GM12891 (cell line): Measurements from ENCODE around the gene PRKCD.
A peak's percentile ranks its signal among the peaks of the same experiment; 100 is the strongest.

ENCODE experiments used
- DNase-seq: peaks from one replicate; pipeline ENCODE4 v3.0.0; 2011; ENCODE audit warnings: low spot score; ENCODE audit not compliant: insufficient read length
- FAIRE-seq: peaks from 2 replicates; lab custom pipeline; 2011; peaks lifted over from hg19 to GRCh38; lab: Jason Lieb, UNC
- PAX5 ChIP-seq: IDR thresholded peaks from 2 replicates; pipeline ENCODE4 v1.6.1; 2011; ENCODE audit warnings: low read length, moderate library complexity, mild to moderate bottlenecking; ENCODE audit not compliant: insufficient read depth, severe bottlenecking
- POLR2A ChIP-seq: IDR thresholded peaks from 2 replicates; pipeline ENCODE4 v1.6.1; 2011; ENCODE audit warnings: low read depth, low read length, control low read depth
- POLR2AphosphoS5 ChIP-seq: IDR thresholded peaks from 2 replicates; pipeline ENCODE4 v1.6.1; 2011; ENCODE audit warnings: low read depth, low read length, control low read depth
- POU2F2 ChIP-seq: IDR thresholded peaks from 2 replicates; pipeline ENCODE4 v1.6.1; 2011; ENCODE audit warnings: low read depth, mild to moderate bottlenecking, control low read depth, low read length, moderate library complexity
- SPI1 ChIP-seq: IDR thresholded peaks from 2 replicates; pipeline ENCODE4 v1.6.1; 2011; ENCODE audit warnings: low read depth, low read length, control low read depth
- TAF1 ChIP-seq: IDR thresholded peaks from 2 replicates; pipeline ENCODE4 v1.6.1; 2011; ENCODE audit warnings: low read depth, low read length, control low read depth

PRKCD gene

GRCh38 chr3:53154881-53155285 lies 6.1 kb upstream of the PRKCD start:
- TF ChIP-seq POLR2A (no peak), SPI1 (no peak), TAF1 (no peak), POU2F2 (no peak)
- DNase-seq (no peak), FAIRE-seq (no peak)

- FAIRE-seq (no peak), DNase-seq (no peak)
- TF ChIP-seq PAX5 (no peak), POU2F2 (no peak), POLR2A (no peak), POLR2AphosphoS5 (no peak), TAF1 (no peak), SPI1 (no peak)
Observed at GRCh38 chr3:53155760-53156159, 5.2 kb upstream of the PRKCD start.

- no peak for FAIRE-seq
- no peak for TF ChIP-seq POLR2AphosphoS5
- no peak for TF ChIP-seq POU2F2
- no peak for TF ChIP-seq SPI1
- no peak for TF ChIP-seq POLR2A
- no peak for TF ChIP-seq PAX5
- no peak for TF ChIP-seq TAF1
- DNase-seq, result no peak
Observed at GRCh38 chr3:53156368-53156834, 4.6 kb upstream of the PRKCD start.

- TF ChIP-seq PAX5 (no peak), POU2F2 (no peak), POLR2A (no peak)
- DNase-seq (no peak), FAIRE-seq (no peak)
Observed at GRCh38 chr3:53157974-53158580, 2.9 kb upstream of the PRKCD start.

GRCh38 chr3:53158765-53159155 lies 2.2 kb upstream of the PRKCD start:
- TF ChIP-seq SPI1, result peak; percentile 96
- no peak for TF ChIP-seq POLR2AphosphoS5
- DNase-seq (no peak), FAIRE-seq (peak; percentile 86)

- DNase-seq, result no peak
- FAIRE-seq, result no peak
- no peak for TF ChIP-seq TAF1
- no peak for TF ChIP-seq POLR2AphosphoS5
- no peak for TF ChIP-seq POLR2A
- TF ChIP-seq SPI1, result no peak
- TF ChIP-seq POU2F2, result no peak
- no peak for TF ChIP-seq PAX5
Observed at GRCh38 chr3:53159156-53160060, 1.6 kb upstream of the PRKCD start.

- no peak for TF ChIP-seq POLR2A
- no peak for TF ChIP-seq TAF1
- no peak for TF ChIP-seq POU2F2
- no peak for TF ChIP-seq SPI1
- no peak for TF ChIP-seq POLR2AphosphoS5
- no peak for TF ChIP-seq PAX5
- FAIRE-seq, result peak; percentile 20
Observed at GRCh38 chr3:53160061-53160659, 849 bp upstream of the PRKCD start.

GRCh38 chr3:53161450-53161819 lies 426 bp downstream of the PRKCD start:
- FAIRE-seq (no peak), DNase-seq (no peak)
- TF ChIP-seq PAX5 (no peak), POU2F2 (no peak), TAF1 (no peak), POLR2AphosphoS5 (peak; percentile 4; the same call in 1 of the 2 replicates), POLR2A (no peak), SPI1 (peak; percentile 59)

More at GRCh38 chr3:53160061-53160659, 849 bp upstream of the PRKCD start:
- DNase-seq, result no peak

- FAIRE-seq (no peak), DNase-seq (peak; percentile 68)
Observed at GRCh38 chr3:53161820-53162671, 1.0 kb downstream of the PRKCD start.

More at GRCh38 chr3:53161820-53162671, 1.0 kb downstream of the PRKCD start:
- TF ChIP-seq PAX5 (no peak), SPI1 (peak; percentile 88), POLR2AphosphoS5 (peak; percentile 35; the same call in 1 of the 2 replicates), TAF1 (no peak), POLR2A (no peak), POU2F2 (no peak)
